ENCODE measurements around the gene PHF14.

Gene PHF14

GRCh38 chr7:11177793-11178192 lies 204.1 kb downstream of the PHF14 start:
- TF ChIP-seq ARNTL (CRISPR knock-in tag; IDR thresholded peaks at IDR 0.05; ENCODE audit: borderline replicate concordance, low read depth) (no peak), TOX (CRISPR knock-in tag; IDR thresholded peaks at IDR 0.05; ENCODE audit: borderline replicate concordance) (no peak), TSHZ2 (CRISPR knock-in tag; IDR thresholded peaks at IDR 0.05) (no peak), PPARA (CRISPR knock-in tag; IDR thresholded peaks at IDR 0.05; ENCODE audit: borderline replicate concordance) (no peak), RARB (CRISPR knock-in tag; IDR thresholded peaks at IDR 0.05) (no peak), CSRNP3 (CRISPR knock-in tag; IDR thresholded peaks at IDR 0.05) (no peak), OSR1 (CRISPR knock-in tag; IDR thresholded peaks at IDR 0.05) (no peak), PATZ1 (CRISPR knock-in tag; IDR thresholded peaks at IDR 0.05; ENCODE audit: borderline replicate concordance) (no peak), CSDC2 (CRISPR knock-in tag; IDR thresholded peaks at IDR 0.05) (no peak), TCF4 (CRISPR knock-in tag; IDR thresholded peaks at IDR 0.05; ENCODE audit: borderline replicate concordance) (no peak), ZNF565 (CRISPR knock-in tag; conservative IDR thresholded peaks at IDR 0.05; ENCODE audit: low read depth) (no peak), ZNF8 (CRISPR knock-in tag; IDR thresholded peaks at IDR 0.05) (no peak), ESRRG (CRISPR knock-in tag; IDR thresholded peaks at IDR 0.05) (no peak), BACH2 (CRISPR knock-in tag; IDR thresholded peaks at IDR 0.05; ENCODE audit: borderline replicate concordance) (no peak), ZFP3 (CRISPR knock-in tag; IDR thresholded peaks at IDR 0.05) (no peak), ZNF70 (CRISPR knock-in tag; IDR thresholded peaks at IDR 0.05) (no peak), GLIS3 (CRISPR knock-in tag; IDR thresholded peaks at IDR 0.05) (no peak), ZC3H10 (CRISPR knock-in tag; IDR thresholded peaks at IDR 0.05) (no peak), POU6F1 (CRISPR knock-in tag; IDR thresholded peaks at IDR 0.05; ENCODE audit: borderline replicate concordance, low read depth) (no peak)
- no peak for ATAC-seq

- ATAC-seq: no peak
- TF ChIP-seq ZNF8 (CRISPR knock-in tag; IDR thresholded peaks at IDR 0.05): no peak
- TF ChIP-seq PPARA (CRISPR knock-in tag; IDR thresholded peaks at IDR 0.05; ENCODE audit: borderline replicate concordance): no peak
- no peak for TF ChIP-seq ZFP30 (CRISPR knock-in tag; IDR thresholded peaks at IDR 0.05)
- no peak for TF ChIP-seq TCF4 (CRISPR knock-in tag; IDR thresholded peaks at IDR 0.05; ENCODE audit: borderline replicate concordance)
- no peak for TF ChIP-seq ESRRG (CRISPR knock-in tag; IDR thresholded peaks at IDR 0.05)
- no peak for TF ChIP-seq RARB (CRISPR knock-in tag; IDR thresholded peaks at IDR 0.05)
- no peak for TF ChIP-seq ZNF70 (CRISPR knock-in tag; IDR thresholded peaks at IDR 0.05)
Measured at GRCh38 chr7:11181590-11181989, 207.9 kb downstream of the PHF14 start.

- TF ChIP-seq GLIS3 (CRISPR knock-in tag; IDR thresholded peaks at IDR 0.05) (no peak), ESRRG (CRISPR knock-in tag; IDR thresholded peaks at IDR 0.05) (no peak), PATZ1 (CRISPR knock-in tag; IDR thresholded peaks at IDR 0.05; ENCODE audit: borderline replicate concordance) (no peak), TSHZ2 (CRISPR knock-in tag; IDR thresholded peaks at IDR 0.05) (no peak), SNAI2 (CRISPR knock-in tag; IDR thresholded peaks at IDR 0.05) (no peak), ZNF565 (CRISPR knock-in tag; conservative IDR thresholded peaks at IDR 0.05; ENCODE audit: low read depth) (no peak), RARB (CRISPR knock-in tag; IDR thresholded peaks at IDR 0.05) (no peak), ARNTL (CRISPR knock-in tag; IDR thresholded peaks at IDR 0.05; ENCODE audit: borderline replicate concordance, low read depth) (no peak), PPARA (CRISPR knock-in tag; IDR thresholded peaks at IDR 0.05; ENCODE audit: borderline replicate concordance) (no peak), TOX (CRISPR knock-in tag; IDR thresholded peaks at IDR 0.05; ENCODE audit: borderline replicate concordance) (no peak)
- no peak for ATAC-seq
Measured at GRCh38 chr7:11182736-11183135, 209.1 kb downstream of the PHF14 start.
